Fibroblast of the aortic adventitia (primary cell): ENCODE measurements around the gene OTUB1. TPM values are rescaled to one million over a fixed set of nuclear protein-coding genes. Genes with fewer than 3 reads are reported as not detected.

Experiments
- DNase-seq: peaks from one replicate; pipeline ENCODE4 v3.0.0-alpha.2; 2010; ENCODE audit warnings: low read depth
- H3K4me3 ChIP-seq: 2 replicates; pipeline ENCODE4 v1.5.1; 2011; ENCODE audit warnings: low read depth, mild to moderate bottlenecking, control low read depth, low read length, moderate library complexity
- CTCF ChIP-seq: IDR thresholded peaks from 2 replicates; pipeline ENCODE4 v1.5.1; 2011; ENCODE audit warnings: mild to moderate bottlenecking, low read length, control low read depth, inconsistent platforms; ENCODE audit not compliant: insufficient read depth
- total RNA-seq: library from RNA; depleted of rRNA; stranded (reverse); fragments of >200 nt; gene quantifications from 2 replicates; pipeline ENCODE4 v1.2.3, GENCODE V29; 2012; ENCODE audit warnings: low replicate concordance

The OTUB1 gene
- total RNA-seq, 1 donor, result 32.4 TPM

GRCh38 chr11:64015935-64016845 is 30.0 kb downstream of the OTUB1 start:
- no peak overlapping the region for H3K4me3 ChIP-seq
- no peak for TF ChIP-seq CTCF
- DNase-seq, result no peak

GRCh38 chr11:64017945-64018224 is 31.6 kb downstream of the OTUB1 start:
- no peak for TF ChIP-seq CTCF
- no peak for DNase-seq
- no peak overlapping the region for H3K4me3 ChIP-seq

GRCh38 chr11:64018310-64018709 is 32.1 kb downstream of the OTUB1 start:
- TF ChIP-seq CTCF, result no peak
- H3K4me3 ChIP-seq, result no peak overlapping the region
- DNase-seq, result no peak

GRCh38 chr11:64019106-64020037 is 33.1 kb downstream of the OTUB1 start:
- no peak for DNase-seq
- H3K4me3 ChIP-seq, result no peak overlapping the region
- no peak for TF ChIP-seq CTCF

GRCh38 chr11:64020976-64021756 is 34.9 kb downstream of the OTUB1 start:
- no peak for DNase-seq
- no peak for TF ChIP-seq CTCF
- no peak overlapping the region for H3K4me3 ChIP-seq

GRCh38 chr11:64021757-64022093 is 35.5 kb downstream of the OTUB1 start:
- H3K4me3 ChIP-seq, result no peak overlapping the region
- no peak for TF ChIP-seq CTCF
- no peak for DNase-seq
